Measurements from ENCODE around the gene FAM72D. TPM values are rescaled to one million over a fixed set of nuclear protein-coding genes. Genes with fewer than 3 reads are reported as not detected.
A peak's percentile ranks its signal among the peaks of the same experiment; 100 is the strongest.
"Not testable (repeated sequence)": the region's sequence is repeated elsewhere in the genome, so short reads cannot be mapped to it uniquely, and the experiment has no call there.

FAM72D gene
- polyA plus RNA-seq, 3 donors from 2014 or later, result 0.16 TPM; not detected in 2

DNA sequence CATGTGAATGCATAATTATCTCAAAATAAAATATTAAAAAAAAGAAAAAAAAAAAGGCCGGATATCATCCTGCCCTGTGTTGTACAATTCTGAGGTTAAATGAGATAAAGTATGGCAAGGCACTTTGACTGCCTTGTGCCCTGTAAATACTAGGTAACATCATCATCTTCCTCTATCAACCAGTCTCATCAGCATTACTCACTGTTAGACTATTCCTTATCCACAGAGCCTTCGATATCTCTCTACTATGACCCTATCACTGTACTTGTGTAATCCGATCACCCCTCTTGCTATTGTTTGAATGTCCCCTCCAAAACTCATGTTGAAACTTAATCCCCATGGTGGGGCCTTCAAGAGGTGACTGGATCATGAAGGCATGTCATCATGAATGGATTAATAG is 18.9 kb upstream of the FAM72D start:
- H3K27ac Mint-ChIP-seq; H3K4me3 Mint-ChIP-seq; H3K4me1 Mint-ChIP-seq; H3K27me3 Mint-ChIP-seq (ENCODE audit: low read depth in 3 of 3); DNase-seq; H3K9me3 Mint-ChIP-seq; H3K36me3 Mint-ChIP-seq: not testable (repeated sequence)

DNA sequence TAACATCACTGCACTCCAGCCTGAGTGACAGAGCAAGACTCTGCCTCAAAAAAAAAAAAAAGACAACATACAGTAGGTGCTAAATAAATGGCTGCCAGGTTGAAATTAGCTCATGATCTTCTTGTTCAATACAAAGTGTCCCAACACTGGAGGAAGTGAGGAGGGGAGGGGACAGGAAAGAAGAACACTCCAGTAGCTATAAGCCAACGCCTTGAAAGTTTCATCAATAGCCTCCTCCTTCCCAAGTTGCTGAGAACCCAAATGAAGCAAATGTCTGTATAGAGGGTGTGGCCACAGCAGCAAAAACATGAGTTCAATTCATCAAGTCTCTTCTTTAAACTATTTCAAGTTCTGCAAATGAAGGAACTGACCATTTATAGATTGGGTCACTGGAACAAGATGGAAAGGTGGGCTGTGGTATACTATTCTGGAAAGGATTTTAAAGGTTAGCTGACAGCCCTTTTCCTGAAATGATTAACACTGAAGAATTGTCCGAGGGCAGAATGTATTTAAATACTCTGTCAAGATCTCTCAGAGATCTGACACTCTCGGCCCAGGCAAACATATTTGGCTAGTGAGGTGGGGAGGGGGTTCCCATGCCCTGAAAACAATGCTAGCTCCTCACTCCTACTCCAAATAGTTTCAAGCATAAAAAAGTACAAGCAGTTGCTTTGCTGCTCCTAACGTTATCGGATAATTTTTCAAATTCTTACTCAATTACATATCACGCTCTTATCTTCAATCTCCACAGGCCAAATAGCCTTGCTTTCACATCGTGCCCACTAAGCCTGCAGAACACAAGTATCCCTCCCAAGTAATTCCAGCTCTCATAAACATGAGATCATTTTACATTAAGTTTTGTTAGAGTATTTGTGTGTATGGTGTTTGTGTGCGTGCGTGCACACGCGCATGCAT is 17.6 kb upstream of the FAM72D start:
- not testable (repeated sequence) for H3K36me3 Mint-ChIP-seq; H3K4me3 Mint-ChIP-seq; H3K4me1 Mint-ChIP-seq; H3K27me3 Mint-ChIP-seq (ENCODE audit: low read depth in 3 of 3); H3K9me3 Mint-ChIP-seq; DNase-seq; H3K27ac Mint-ChIP-seq

DNA sequence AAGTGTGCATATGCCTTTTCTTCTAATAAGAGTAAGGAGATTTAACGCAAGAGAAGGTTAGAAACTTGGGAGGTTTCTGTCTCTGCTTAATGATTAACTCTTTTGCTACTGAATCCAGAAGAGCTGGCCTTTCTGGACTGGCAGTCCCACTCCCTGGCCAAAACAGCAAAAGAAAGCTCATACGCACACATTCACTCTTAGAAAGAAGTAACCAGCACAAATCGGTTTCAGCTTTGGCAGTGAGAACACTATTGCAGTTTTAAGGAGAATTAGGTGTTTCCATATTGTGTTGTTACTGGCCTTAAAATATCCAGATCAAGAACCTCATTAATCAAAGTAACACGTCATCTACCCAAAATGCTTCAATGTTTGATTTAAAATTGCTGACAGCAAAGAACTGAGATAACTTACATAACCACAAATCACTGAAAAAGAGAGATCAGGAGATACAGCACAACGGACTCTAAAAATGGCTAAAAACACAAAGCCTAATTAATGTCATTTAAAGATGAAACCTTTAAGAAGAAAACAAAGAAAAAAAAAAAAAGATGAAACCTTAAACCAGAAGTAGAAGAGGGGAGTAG is 16.9 kb upstream of the FAM72D start:
- not testable (repeated sequence) for H3K4me3 Mint-ChIP-seq; H3K27ac Mint-ChIP-seq; H3K36me3 Mint-ChIP-seq; H3K27me3 Mint-ChIP-seq (ENCODE audit: low read depth in 3 of 3); DNase-seq; H3K9me3 Mint-ChIP-seq; H3K4me1 Mint-ChIP-seq

DNA sequence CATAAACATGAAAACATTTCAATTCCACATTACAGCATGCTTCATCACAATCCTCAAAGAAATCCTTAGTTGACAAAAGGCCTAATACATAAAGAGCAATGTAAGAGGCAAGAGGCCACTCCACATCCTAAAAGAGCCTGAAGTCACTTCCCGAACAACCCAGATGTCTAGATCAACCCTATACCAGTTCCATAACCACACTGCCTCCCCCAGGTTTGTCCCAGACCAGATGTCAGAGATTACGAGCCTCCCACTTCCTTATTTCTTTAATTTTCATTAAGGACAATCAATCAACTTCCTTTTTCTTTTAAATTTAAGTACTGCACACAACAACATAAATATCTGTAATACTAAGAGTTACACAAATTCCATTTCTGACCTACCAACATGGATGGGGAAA is 16.0 kb upstream of the FAM72D start:
- not testable (repeated sequence) for H3K27me3 Mint-ChIP-seq (ENCODE audit: low read depth in 3 of 3); H3K36me3 Mint-ChIP-seq; H3K4me1 Mint-ChIP-seq; H3K9me3 Mint-ChIP-seq; DNase-seq; H3K4me3 Mint-ChIP-seq; H3K27ac Mint-ChIP-seq

DNA sequence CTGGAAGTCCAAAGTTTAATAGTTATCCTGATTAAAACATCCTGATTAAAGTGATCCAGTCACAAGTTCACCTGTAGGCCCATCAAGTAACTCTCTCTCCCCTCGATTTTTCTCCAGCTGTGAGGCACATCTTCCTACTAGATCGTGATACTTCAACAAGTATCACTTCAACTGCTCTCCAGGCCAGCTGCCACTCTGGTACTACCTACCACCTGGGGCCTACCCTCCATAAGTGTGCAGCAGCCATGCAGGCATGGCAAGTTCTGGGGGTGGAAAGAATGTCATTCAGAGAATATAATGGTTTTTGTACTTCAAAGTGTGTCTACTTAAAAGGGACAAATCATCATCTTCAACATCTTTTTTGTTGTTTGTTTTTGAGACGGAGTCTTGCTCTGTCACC is 15.6 kb upstream of the FAM72D start:
- not testable (repeated sequence) for H3K27ac Mint-ChIP-seq; H3K9me3 Mint-ChIP-seq; H3K4me3 Mint-ChIP-seq; H3K36me3 Mint-ChIP-seq; H3K4me1 Mint-ChIP-seq; DNase-seq; H3K27me3 Mint-ChIP-seq (ENCODE audit: low read depth in 3 of 3)

DNA sequence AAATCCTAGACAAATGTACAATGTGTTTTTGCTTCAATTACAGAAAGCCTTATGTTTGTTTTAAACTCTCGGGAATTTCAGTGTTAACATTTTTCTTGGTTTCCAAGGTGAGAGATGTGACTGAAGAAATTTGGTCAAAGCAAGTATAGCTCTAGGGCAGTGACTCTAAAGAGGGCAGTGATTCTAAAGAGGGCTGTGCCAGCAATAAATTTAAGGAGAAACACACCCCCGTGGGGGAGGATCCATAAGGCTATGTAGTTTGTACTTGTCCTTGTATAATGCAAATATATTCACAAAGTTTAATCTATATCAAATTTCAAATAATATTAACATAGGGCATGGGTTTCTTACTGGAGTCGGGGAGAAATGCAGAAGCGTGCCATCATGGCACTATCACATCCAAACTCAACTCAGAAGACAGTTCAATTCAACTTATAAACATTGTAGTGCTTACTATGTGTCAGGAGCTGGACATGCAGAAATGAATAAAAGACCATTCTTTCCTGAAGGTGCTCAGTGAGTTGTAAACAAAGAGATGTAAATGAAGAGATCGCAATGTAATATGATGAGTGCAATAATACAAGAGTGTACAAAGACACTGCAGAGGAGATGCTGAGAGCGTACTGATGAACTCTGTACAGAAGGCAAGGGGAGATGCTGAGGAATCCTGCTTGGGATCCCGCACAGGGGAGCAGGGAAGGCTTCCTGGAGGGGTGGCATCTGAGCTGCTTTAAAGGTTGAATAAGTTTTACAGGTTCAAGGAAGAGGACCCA is 13.1 kb upstream of the FAM72D start:
- not testable (repeated sequence) for DNase-seq; H3K36me3 Mint-ChIP-seq; H3K9me3 Mint-ChIP-seq; H3K4me1 Mint-ChIP-seq; H3K4me3 Mint-ChIP-seq; H3K27me3 Mint-ChIP-seq (ENCODE audit: low read depth in 3 of 3)
- H3K27ac Mint-ChIP-seq, result peak overlapping the region in 1 of 6 donors; percentile 28

DNA sequence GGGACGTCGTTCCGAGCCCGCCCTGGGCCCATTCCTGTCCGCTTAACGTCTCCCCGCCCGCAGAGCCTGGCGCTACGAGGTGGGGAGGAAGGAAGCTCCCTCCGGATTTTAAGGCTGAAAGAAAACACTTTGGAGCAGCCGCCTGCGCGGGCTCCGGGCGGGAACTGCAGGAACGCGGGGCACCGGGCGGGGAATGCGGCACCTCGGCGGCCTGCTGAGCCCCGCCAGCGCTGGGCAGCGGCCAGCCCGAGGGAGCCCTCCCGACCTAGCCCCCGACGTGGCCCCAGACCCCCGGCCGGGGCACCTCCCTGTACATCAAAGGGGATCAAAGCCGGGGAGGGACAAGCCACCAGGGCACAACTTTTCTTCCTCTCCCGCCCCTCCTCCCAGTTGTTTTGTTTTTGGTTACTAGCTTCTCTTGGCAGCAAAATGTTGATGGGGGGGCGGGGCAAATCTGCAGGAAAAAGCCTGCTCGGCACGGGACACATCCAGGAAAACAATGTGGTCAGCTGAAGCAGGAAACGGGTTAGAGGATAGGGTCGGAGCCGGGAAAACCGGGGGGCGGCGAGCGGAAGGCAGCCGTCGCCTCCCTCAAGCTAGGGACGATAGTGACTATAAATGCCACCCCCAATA is 2.1 kb upstream of the FAM72D start:
- not testable (repeated sequence) for H3K4me1 Mint-ChIP-seq; H3K27me3 Mint-ChIP-seq (ENCODE audit: low read depth in 3 of 3); H3K36me3 Mint-ChIP-seq; H3K9me3 Mint-ChIP-seq
- peak in 1 of 3 donors; percentile 3 for DNase-seq
- Mint-ChIP-seq H3K4me3 (peak overlapping the region; percentile 88 to 94 (median 90)), H3K27ac (peak overlapping the region in 1 of 6 donors; percentile 73)

DNA sequence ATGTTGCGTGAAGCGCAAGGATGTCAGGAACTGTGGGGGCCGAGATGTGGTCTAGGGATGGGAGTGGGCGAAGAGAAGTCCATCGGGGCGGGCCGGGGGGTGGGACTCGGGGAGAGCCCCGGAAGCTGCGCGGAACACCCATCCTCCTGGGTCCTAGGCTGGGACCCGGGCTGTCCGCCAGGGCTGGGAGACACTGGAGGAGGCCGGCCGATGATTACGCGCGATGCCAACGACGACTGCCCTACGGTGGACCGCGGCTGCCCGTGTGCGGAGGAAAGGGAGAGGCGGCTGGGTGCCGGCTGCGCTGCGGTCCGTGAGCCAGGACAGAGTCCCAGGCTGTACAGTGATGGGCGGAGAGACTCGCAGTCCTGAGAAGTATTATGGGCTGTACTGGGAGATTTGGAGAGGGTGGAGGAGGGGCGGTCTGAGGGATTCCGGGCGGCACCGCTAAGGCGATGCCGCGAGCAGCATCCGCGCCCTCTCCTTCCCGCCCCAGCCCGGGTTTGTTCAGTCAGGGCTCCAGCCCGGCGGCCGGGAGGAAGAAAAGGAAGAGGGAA is 1.0 kb upstream of the FAM72D start:
- peak overlapping the region in 2 of 5 donors; percentile 47 to 53 for H3K4me3 Mint-ChIP-seq
- not testable (repeated sequence) for H3K27me3 Mint-ChIP-seq (ENCODE audit: low read depth in 3 of 3); H3K9me3 Mint-ChIP-seq; H3K27ac Mint-ChIP-seq; H3K36me3 Mint-ChIP-seq; H3K4me1 Mint-ChIP-seq
- peak in 2 of 3 donors; percentile 0 to 10 for DNase-seq

DNA sequence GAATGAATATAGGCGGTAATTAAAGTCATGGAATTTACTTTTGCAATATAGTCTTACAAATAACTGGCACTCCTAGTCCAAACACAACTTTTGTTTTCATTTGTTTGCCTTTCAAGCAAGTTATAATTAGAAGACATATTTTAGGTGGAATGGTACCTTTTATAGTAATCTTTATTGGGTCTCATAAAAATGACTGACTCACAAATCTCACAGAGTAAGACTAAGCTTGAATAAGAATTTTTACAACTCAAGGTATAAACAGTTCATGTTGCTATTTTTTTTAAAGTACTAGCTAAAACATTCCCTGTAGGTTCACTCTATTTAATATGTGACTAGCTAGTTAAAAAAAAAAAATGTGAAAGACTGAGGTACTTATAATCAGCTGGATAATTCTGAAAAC is 6.0 kb downstream of the FAM72D start:
- not testable (repeated sequence) for DNase-seq; H3K27ac Mint-ChIP-seq; H3K27me3 Mint-ChIP-seq (ENCODE audit: low read depth in 3 of 3); H3K9me3 Mint-ChIP-seq; H3K36me3 Mint-ChIP-seq; H3K4me1 Mint-ChIP-seq; H3K4me3 Mint-ChIP-seq

DNA sequence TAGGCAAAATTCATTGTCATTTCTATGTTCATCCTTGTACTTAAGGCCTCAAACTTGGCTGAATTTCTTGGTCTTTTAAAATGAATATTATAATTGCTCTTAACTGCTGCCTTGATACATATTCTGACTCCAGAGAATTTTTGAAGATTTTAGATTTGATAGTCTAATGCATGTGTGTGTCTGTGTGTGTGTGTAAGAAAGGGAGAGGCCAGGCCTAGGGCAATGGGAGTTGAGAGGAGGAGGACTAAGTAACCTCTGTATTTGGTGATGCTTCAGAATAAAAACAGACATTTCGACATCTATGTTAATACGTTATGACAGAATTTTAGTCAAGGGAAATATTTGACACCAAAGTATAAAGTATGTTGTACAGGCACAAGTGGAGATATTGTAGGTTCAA is 7.5 kb downstream of the FAM72D start:
- H3K36me3 Mint-ChIP-seq; DNase-seq; H3K27ac Mint-ChIP-seq; H3K27me3 Mint-ChIP-seq (ENCODE audit: low read depth in 3 of 3); H3K4me3 Mint-ChIP-seq; H3K4me1 Mint-ChIP-seq; H3K9me3 Mint-ChIP-seq: not testable (repeated sequence)

DNA sequence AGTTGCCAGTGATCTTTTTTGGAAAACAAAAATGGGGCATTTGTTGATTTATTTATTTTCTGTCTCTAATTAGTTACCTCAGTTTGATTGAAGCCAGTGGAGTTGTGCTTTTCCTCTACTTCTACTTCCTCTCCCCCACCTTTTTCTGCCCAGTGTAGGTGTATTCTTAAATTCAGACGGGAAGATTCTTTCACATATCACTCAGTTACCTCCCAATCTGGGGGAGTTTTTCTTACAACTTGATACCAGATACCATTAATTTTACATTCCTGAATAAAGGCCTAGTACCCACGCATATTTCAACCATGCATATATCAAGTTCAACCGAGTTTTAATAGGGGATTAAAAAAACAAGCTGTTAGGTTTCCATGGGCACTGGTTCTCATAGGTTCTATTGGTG is 15.9 kb downstream of the FAM72D start:
- H3K36me3 Mint-ChIP-seq; H3K9me3 Mint-ChIP-seq; DNase-seq; H3K27me3 Mint-ChIP-seq (ENCODE audit: low read depth in 3 of 3); H3K4me3 Mint-ChIP-seq; H3K4me1 Mint-ChIP-seq; H3K27ac Mint-ChIP-seq: not testable (repeated sequence)

DNA sequence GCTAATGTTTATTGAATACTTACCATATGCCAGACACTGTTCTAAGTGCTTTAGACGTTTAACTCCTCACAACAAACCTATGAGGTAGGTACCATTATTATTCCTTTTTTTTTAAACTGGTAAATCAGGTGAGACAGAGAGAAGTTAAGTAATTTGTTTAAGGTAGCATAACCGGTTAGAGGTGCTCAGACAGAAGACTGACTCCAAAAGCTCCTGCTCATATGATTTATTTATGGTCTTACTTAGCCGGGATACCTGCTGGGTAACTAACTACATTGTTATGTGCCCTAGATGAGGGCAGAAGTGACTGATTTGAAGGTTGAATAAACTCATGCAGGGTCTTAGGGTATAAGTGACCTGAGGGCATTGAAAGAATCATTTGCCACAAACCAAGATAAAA is 16.9 kb downstream of the FAM72D start:
- not testable (repeated sequence) for H3K36me3 Mint-ChIP-seq; H3K27me3 Mint-ChIP-seq (ENCODE audit: low read depth in 3 of 3)

DNA sequence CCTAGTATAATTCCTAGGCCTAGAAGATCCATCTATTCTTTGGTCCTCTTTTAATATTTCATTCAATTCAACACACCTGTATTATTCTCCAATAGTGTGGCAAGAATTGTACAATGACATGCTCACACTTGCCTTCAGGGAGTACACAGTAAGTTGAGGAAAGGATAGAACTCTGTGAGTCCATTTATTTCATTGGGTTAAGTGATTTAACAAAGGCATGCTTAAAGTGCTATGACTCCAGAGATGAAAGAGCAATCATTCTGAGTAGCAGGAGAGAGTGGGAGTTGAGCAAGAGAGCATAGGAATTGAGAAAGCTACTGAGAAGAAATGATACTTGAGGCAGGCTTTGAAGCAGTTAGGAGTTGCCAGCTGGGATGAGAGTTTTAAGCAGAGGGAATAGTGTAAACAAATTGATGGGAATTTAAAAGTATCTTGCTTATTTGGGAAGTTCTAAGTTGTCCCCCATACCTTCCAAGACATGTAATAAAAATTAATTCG is 18.8 kb downstream of the FAM72D start:
- not testable (repeated sequence) for DNase-seq; H3K9me3 Mint-ChIP-seq; H3K36me3 Mint-ChIP-seq; H3K4me3 Mint-ChIP-seq; H3K27me3 Mint-ChIP-seq (ENCODE audit: low read depth in 3 of 3); H3K4me1 Mint-ChIP-seq; H3K27ac Mint-ChIP-seq

More for the DNA sequence above, 16.9 kb downstream of the FAM72D start:
- not testable (repeated sequence) for H3K9me3 Mint-ChIP-seq, DNase-seq, H3K4me3 Mint-ChIP-seq, H3K4me1 Mint-ChIP-seq, H3K27ac Mint-ChIP-seq
